HEK293 (cell line): ENCODE results near the gene SFR1.

Experiments used
- CTCF ChIP-seq: fragments of 450-650 bp; formaldehyde crosslinking; IDR thresholded peaks from 2 replicates; pipeline ENCODE4 v1.5.1; 2016; ENCODE audit warnings: missing biosample characterization, missing genetic modification characterization
- KLF16 ChIP-seq: fragments of 450-650 bp; formaldehyde crosslinking; IDR thresholded peaks from 2 replicates; pipeline ENCODE4 v1.5.1; 2017; ENCODE audit warnings: missing biosample characterization, missing genetic modification characterization
- OVOL3 ChIP-seq: fragments of 450-650 bp; formaldehyde crosslinking; IDR thresholded peaks from 2 replicates; pipeline ENCODE4 v1.5.1; 2016; ENCODE audit warnings: missing biosample characterization, missing genetic modification characterization
- PBX3 ChIP-seq: sonication (generic); formaldehyde crosslinking; IDR thresholded peaks from 2 replicates; pipeline ENCODE4 v1.8.1; 2022; ENCODE audit warnings: mild to moderate bottlenecking, moderate library complexity, missing genetic modification reagents
- SALL2 ChIP-seq: fragments of 450-650 bp; formaldehyde crosslinking; IDR thresholded peaks from 2 replicates; pipeline ENCODE4 v1.5.0; 2017; ENCODE audit warnings: missing biosample characterization, mild to moderate bottlenecking, missing genetic modification characterization, borderline replicate concordance
- ZFP37 ChIP-seq: fragments of 450-650 bp; formaldehyde crosslinking; IDR thresholded peaks from 2 replicates; pipeline ENCODE4 v1.5.1; 2016; ENCODE audit warnings: missing biosample characterization, missing genetic modification characterization
- ZNF530 ChIP-seq: fragments of 450-650 bp; formaldehyde crosslinking; IDR thresholded peaks from 2 replicates; pipeline ENCODE4 v1.5.1; 2016; ENCODE audit warnings: low read depth, missing biosample characterization, missing genetic modification characterization

- TF ChIP-seq ZNF530 (tag by site-specific recombination) (no peak), CTCF (no peak), SALL2 (tag by site-specific recombination) (no peak), ZFP37 (no peak), PBX3 (CRISPR knock-in tag) (no peak), OVOL3 (tag by site-specific recombination) (no peak), KLF16 (tag by site-specific recombination) (no peak)
Measured at GRCh38 chr10:104146882-104147281, 24.9 kb downstream of the SFR1 start.
